Activated naive CD8-positive, alpha-beta T cell (primary cell): Measurements from ENCODE around the gene ABCC11.
"Not testable (repeated sequence)": the region's sequence is repeated elsewhere in the genome, so short reads cannot be mapped to it uniquely, and the experiment has no call there.

Experiments
- H3K27ac Mint-ChIP-seq: one replicate; pipeline ENCODE4 v1.8.0; 2021; ENCODE audit warnings: mixed read lengths
- H3K27me3 Mint-ChIP-seq: one replicate; pipeline ENCODE4 v1.8.0; 2021; ENCODE audit warnings: mixed read lengths
- H3K36me3 Mint-ChIP-seq: one replicate; pipeline ENCODE4 v1.8.0; 2021; ENCODE audit warnings: mixed read lengths
- H3K4me1 Mint-ChIP-seq: one replicate; pipeline ENCODE4 v1.8.0; 2021; ENCODE audit warnings: low read depth, mixed read lengths
- H3K4me3 Mint-ChIP-seq: one replicate; pipeline ENCODE4 v1.8.0; 2021; ENCODE audit warnings: mild to moderate bottlenecking, mixed read lengths
- H3K9me3 Mint-ChIP-seq: one replicate; pipeline ENCODE4 v1.8.0; 2021; ENCODE audit warnings: low read depth, mixed read lengths

Gene ABCC11

DNA sequence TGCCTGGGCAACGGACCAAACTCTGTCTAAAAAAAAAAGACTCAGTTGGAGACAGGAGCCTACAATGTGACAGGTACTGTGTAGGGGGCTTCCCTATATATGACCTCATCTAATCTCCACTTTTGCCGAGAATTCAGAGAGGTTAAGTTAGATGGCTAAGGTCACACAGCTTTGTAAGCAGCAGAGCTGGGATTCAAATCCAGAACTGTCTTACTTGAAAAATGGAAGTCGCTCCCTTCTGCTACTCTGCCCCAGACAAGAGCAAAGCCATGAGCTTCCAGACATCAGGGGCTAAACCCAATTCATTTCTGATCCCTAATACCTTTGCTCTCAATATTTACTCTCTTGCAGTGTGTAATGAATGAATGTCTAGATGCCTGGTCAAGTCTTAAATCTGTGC, 50.0 kb downstream of the ABCC11 start:
- Mint-ChIP-seq H3K9me3 (no peaks in the 10 kb centered on the region), H3K27me3 (no peaks in the 10 kb centered on the region), H3K4me3 (no peak overlapping the region), H3K27ac (no peak overlapping the region), H3K4me1 (no peaks in the 10 kb centered on the region), H3K36me3 (no peaks in the 10 kb centered on the region)

- Mint-ChIP-seq H3K4me3 (no peak overlapping the region), H3K27ac (no peak overlapping the region), H3K27me3 (no peaks in the 10 kb centered on the region), H3K4me1 (no peaks in the 10 kb centered on the region), H3K9me3 (no peaks in the 10 kb centered on the region), H3K36me3 (no peaks in the 10 kb centered on the region)
Observed at GRCh38 chr16:48194828-48195556, 52.3 kb downstream of the ABCC11 start.

GRCh38 chr16:48193846-48194245, 53.5 kb downstream of the ABCC11 start:
- no peak overlapping the region for H3K27ac Mint-ChIP-seq
- no peak overlapping the region for H3K4me3 Mint-ChIP-seq

DNA sequence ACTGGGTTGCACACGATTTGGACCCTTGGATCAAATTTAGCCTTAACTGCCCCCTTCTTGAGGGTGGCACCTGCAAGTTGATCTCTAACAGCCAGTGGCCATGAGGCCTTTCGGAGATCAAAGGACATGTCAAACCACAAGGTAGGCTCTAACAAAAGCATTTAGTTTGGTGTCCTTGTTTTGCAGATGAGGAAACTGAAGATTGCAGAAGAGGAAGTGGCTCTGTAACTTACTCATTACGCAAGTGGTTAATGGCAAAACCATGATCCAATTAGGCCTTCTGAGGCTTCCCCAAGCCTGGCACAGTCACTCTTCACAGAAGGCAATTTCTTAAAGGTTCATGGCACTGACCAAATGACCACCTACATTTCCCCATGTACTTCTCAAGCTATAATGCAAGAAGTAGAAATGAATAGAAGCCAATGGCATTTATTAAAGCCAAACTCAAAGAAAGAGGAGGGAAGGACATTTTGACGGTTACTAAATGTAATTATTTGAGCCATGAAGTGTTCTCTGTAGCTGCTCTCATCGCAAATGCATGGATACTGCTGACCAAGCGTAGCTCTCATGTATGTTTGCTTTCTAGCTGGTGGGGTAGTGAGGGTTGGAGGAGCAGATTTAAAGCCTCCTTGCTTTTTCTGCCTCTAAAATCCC, 58.8 kb downstream of the ABCC11 start:
- Mint-ChIP-seq H3K4me1 (peaks cover 3% of the 10 kb centered on the region), H3K27me3 (no peaks in the 10 kb centered on the region), H3K9me3 (no peaks in the 10 kb centered on the region), H3K27ac (no peak overlapping the region), H3K4me3 (no peak overlapping the region), H3K36me3 (no peaks in the 10 kb centered on the region)

More at GRCh38 chr16:48193846-48194245, 53.5 kb downstream of the ABCC11 start:
- Mint-ChIP-seq H3K9me3 (no peaks in the 10 kb centered on the region), H3K27me3 (no peaks in the 10 kb centered on the region), H3K36me3 (no peaks in the 10 kb centered on the region), H3K4me1 (no peaks in the 10 kb centered on the region)

- Mint-ChIP-seq H3K27ac (no peak overlapping the region), H3K4me3 (no peak overlapping the region), H3K4me1 (peaks cover 3% of the 10 kb centered on the region), H3K9me3 (no peaks in the 10 kb centered on the region), H3K36me3 (no peaks in the 10 kb centered on the region), H3K27me3 (no peaks in the 10 kb centered on the region)
Observed at GRCh38 chr16:48187779-48188178, 59.6 kb downstream of the ABCC11 start.

DNA sequence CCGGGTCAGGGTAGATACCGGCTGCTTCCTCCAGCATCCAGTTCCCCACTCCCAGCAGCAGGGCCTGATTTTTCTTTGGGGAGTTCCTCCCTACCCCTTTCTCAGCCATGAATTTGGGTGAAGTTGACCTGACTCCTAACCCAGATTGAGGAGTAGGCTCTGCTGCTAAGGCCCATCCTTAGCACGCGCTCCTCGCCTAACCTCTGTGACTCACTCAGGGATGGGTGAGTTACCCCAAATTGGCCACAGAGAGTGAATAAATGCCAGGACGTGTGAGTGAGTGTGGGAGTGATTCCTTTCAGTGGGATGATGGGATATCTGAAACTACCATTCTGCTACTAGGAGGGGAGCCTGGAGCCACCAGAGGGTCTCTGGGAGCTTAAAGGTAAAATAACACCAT, 62.7 kb downstream of the ABCC11 start:
- H3K36me3 Mint-ChIP-seq: no peaks in the 10 kb centered on the region
- no peaks in the 10 kb centered on the region for H3K27me3 Mint-ChIP-seq
- no peak overlapping the region for H3K27ac Mint-ChIP-seq
- no peaks in the 10 kb centered on the region for H3K9me3 Mint-ChIP-seq
- H3K4me1 Mint-ChIP-seq: peaks cover 3% of the 10 kb centered on the region
- H3K4me3 Mint-ChIP-seq: no peak overlapping the region

- H3K27me3 Mint-ChIP-seq: no peaks in the 10 kb centered on the region
- H3K4me1 Mint-ChIP-seq: no peaks in the 10 kb centered on the region
- no peaks in the 10 kb centered on the region for H3K36me3 Mint-ChIP-seq
- no peak overlapping the region for H3K4me3 Mint-ChIP-seq
- no peaks in the 10 kb centered on the region for H3K9me3 Mint-ChIP-seq
- H3K27ac Mint-ChIP-seq: no peak overlapping the region
Observed at GRCh38 chr16:48182979-48183537, 64.3 kb downstream of the ABCC11 start.

GRCh38 chr16:48181746-48182520, 65.4 kb downstream of the ABCC11 start:
- H3K36me3 Mint-ChIP-seq, H3K4me1 Mint-ChIP-seq, H3K4me3 Mint-ChIP-seq, H3K9me3 Mint-ChIP-seq, H3K27ac Mint-ChIP-seq, H3K27me3 Mint-ChIP-seq: not testable (repeated sequence)

DNA sequence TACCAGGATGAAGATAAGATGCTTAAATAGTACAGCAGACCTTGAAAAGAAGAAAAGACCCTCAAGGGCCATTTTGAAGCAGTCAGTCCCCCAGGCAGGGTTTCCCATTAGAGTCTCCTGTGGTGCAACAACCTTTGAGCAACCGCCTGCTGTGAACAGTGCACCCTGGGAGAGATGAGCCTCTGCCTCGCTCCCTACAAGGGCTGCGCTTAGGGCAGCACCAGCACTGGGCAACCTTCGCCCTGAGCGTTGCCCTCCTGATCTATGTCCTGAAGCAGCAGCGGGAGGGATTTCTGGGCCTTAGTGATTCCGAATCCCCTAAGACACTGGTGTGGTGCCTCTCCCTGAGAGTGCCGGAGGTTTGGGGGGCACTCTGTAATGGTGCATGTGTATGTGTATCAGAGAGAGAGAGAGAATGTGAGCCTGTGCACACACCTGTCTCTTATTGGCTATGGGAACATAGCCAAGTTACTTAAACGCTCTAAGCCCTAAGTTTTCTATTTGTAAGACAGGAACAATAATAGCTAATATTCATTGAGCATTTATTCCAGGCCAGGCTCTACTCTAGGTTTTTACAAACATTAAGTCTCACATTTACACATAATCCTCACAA, 66.4 kb downstream of the ABCC11 start:
- Mint-ChIP-seq H3K27me3 (no peaks in the 10 kb centered on the region), H3K27ac (no peak overlapping the region), H3K36me3 (no peaks in the 10 kb centered on the region), H3K4me3 (no peak overlapping the region), H3K4me1 (no peaks in the 10 kb centered on the region), H3K9me3 (no peaks in the 10 kb centered on the region)

DNA sequence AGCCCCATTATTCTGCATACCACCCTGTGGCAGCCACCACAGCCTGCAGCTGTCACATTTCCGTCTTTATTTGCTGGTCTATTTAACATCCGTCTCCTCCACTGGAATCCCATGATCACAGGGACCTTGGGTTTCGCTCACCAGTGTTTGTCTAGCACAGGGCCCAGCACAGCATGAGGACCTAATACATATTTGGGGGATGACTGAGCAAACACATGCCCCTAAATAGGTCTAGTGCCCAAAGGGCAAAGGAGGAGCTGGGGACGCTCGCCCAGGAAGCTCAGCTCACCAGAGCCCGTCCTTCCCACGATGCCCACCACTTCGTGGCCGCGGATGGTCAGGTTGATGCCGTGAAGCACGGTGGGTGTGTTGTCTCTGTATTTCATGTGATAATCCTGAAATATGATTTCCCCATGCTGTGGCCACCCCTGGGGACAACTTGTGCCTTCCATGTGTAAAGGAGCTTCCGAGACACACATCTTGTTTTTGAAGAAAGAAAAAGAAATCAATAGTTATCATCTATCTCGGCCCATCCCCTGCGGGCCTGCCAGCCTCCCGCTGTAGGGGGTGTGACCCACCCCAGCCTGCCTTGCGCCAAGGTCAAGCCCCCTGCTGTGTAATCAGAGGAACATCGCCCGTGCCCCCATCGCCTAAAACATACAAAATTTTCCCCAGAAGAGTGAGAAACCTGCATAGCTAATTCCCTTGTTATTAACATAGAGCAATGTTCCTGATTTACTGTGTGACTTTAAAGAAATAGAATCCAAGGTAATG, 70.5 kb downstream of the ABCC11 start:
- no peak overlapping the region for H3K27ac Mint-ChIP-seq
- no peaks in the 10 kb centered on the region for H3K4me1 Mint-ChIP-seq
- no peaks in the 10 kb centered on the region for H3K9me3 Mint-ChIP-seq
- H3K4me3 Mint-ChIP-seq: no peak overlapping the region
- no peaks in the 10 kb centered on the region for H3K27me3 Mint-ChIP-seq
- H3K36me3 Mint-ChIP-seq: no peaks in the 10 kb centered on the region

GRCh38 chr16:48173889-48174288, 73.5 kb downstream of the ABCC11 start:
- Mint-ChIP-seq H3K9me3 (no peaks in the 10 kb centered on the region), H3K27me3 (no peaks in the 10 kb centered on the region), H3K27ac (no peak overlapping the region), H3K36me3 (no peaks in the 10 kb centered on the region), H3K4me3 (no peak overlapping the region), H3K4me1 (no peaks in the 10 kb centered on the region)

DNA sequence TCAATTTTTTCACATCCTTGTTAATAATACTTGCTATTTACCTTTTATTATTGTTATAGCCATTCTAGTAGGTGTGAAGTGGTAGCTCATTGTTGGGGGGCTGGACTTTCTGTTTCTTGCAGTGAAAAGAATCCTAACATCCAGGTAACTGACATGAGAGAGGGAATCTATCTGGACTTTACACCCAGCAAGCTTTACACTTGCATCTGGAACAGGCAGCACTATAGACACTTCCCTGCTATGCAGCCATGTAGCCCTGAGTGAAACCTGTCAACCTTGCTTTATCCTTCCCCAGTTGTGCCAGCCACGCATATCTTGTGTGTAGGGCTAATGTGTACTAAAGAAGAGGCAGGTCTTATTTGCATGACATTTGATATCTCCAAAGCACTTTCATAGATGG, 74.7 kb downstream of the ABCC11 start:
- H3K4me3 Mint-ChIP-seq: no peak overlapping the region
- H3K9me3 Mint-ChIP-seq: no peaks in the 10 kb centered on the region
- no peak overlapping the region for H3K27ac Mint-ChIP-seq
- no peaks in the 10 kb centered on the region for H3K36me3 Mint-ChIP-seq
- no peaks in the 10 kb centered on the region for H3K4me1 Mint-ChIP-seq
- no peaks in the 10 kb centered on the region for H3K27me3 Mint-ChIP-seq

GRCh38 chr16:48169896-48170295, 77.4 kb downstream of the ABCC11 start:
- H3K27ac Mint-ChIP-seq: no peak overlapping the region
- no peaks in the 10 kb centered on the region for H3K27me3 Mint-ChIP-seq
- H3K9me3 Mint-ChIP-seq: no peaks in the 10 kb centered on the region
- H3K4me3 Mint-ChIP-seq: no peak overlapping the region
- H3K36me3 Mint-ChIP-seq: no peaks in the 10 kb centered on the region
- no peaks in the 10 kb centered on the region for H3K4me1 Mint-ChIP-seq

DNA sequence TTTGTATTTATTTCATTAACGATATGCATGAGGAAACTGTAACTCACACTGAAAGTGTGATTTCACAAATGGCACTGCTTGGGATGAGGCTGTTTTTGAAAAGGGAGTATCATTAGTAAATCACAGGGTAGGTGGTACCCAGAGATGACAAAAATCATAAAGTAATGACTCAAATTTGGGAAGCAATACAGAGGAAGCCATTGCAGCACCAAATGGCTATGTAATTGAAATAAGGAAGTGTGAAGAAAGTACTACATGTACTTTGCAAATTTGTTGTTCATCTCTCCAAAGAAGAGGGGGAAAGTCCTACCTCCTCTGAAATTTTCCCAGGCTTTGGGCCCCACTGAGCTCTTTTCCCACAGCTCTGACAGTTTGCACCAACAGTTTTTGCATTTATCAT, 79.3 kb downstream of the ABCC11 start:
- Mint-ChIP-seq H3K9me3 (no peaks in the 10 kb centered on the region), H3K27me3 (peaks cover 1% of the 10 kb centered on the region), H3K4me3 (no peak overlapping the region), H3K4me1 (no peaks in the 10 kb centered on the region), H3K36me3 (no peaks in the 10 kb centered on the region), H3K27ac (no peak overlapping the region)
